Activated T-cell treated with anti-CD3 and anti-CD28 coated beads, Interleukin-2, amount 50 U/mL, for 72 hours (primary cell): ENCODE results near the gene PIK3CD. TPM values are rescaled to one million over a fixed set of nuclear protein-coding genes. Genes with fewer than 3 reads are reported as not detected.

Experiments used
- ATAC-seq, 2 donors: fragments of 150-1000 bp; cut with Tn5 transposase; replicated peaks in 1 of 2; 2 replicates each; pipeline ENCODE4 v1.10.0; 2021; ENCODE audit warnings: moderate library complexity in 2 of 2, mild to moderate bottlenecking in 1 of 2
- DNase-seq, 2 donors: peaks; one replicate each; pipeline ENCODE4 v3.0.0; 2021 to 2022; ENCODE audit warnings: mixed read lengths in 1 of 2
- H3K27ac Mint-ChIP-seq: one replicate; pipeline ENCODE4 v1.8.0; 2022; ENCODE audit warnings: mild to moderate bottlenecking, moderate library complexity, mixed read lengths
- H3K27me3 Mint-ChIP-seq: one replicate; pipeline ENCODE4 v1.8.0; 2022; ENCODE audit warnings: low read depth, mixed read lengths
- H3K36me3 Mint-ChIP-seq, 2 donors: one replicate each; pipeline ENCODE4 v1.8.0; 2022; ENCODE audit warnings: mixed read lengths in 2 of 2, mild to moderate bottlenecking in 1 of 2; ENCODE audit not compliant: insufficient read depth in 2 of 2
- H3K4me1 Mint-ChIP-seq: one replicate; pipeline ENCODE4 v1.8.0; 2022; ENCODE audit warnings: low read depth, mixed read lengths
- H3K4me3 Mint-ChIP-seq, 2 donors: one replicate each; pipeline ENCODE4 v1.8.0; 2022; ENCODE audit warnings: mild to moderate bottlenecking in 2 of 2, mixed read lengths in 2 of 2, moderate library complexity in 2 of 2
- H3K9me3 Mint-ChIP-seq, 2 donors: one replicate each; pipeline ENCODE4 v1.8.0; 2022; ENCODE audit warnings: mixed read lengths in 2 of 2
- total RNA-seq, 2 donors: library from RNA; stranded (reverse); gene quantifications; one replicate each; pipeline ENCODE4 v1.2.3, GENCODE V29; 2022

Gene PIK3CD
- total RNA-seq, 2 donors from 2014 or later: 149 to 162 TPM

- peaks cover 72% of the 10 kb centered on the region for H3K4me1 Mint-ChIP-seq
- no peaks in the 10 kb centered on the region for H3K27me3 Mint-ChIP-seq
- DNase-seq (peak; percentile 85 to 90), ATAC-seq (peak; percentile 60 to 65)
- H3K4me3 Mint-ChIP-seq: peak overlapping the region; percentile 87 to 91
- no peaks in the 10 kb centered on the region for H3K9me3 Mint-ChIP-seq
- peak overlapping the region; percentile 72 for H3K27ac Mint-ChIP-seq
- peaks cover 12 to 33% of the 10 kb centered on the region in 2 donors for H3K36me3 Mint-ChIP-seq
Measured at GRCh38 chr1:9629445-9630201, 21.9 kb upstream of the PIK3CD start.

- no peaks in the 10 kb centered on the region for H3K27me3 Mint-ChIP-seq
- peaks cover 78% of the 10 kb centered on the region for H3K4me1 Mint-ChIP-seq
- ATAC-seq (no peak), DNase-seq (peak; percentile 14 to 24)
- H3K9me3 Mint-ChIP-seq: peaks cover 1 to 2% of the 10 kb centered on the region in 2 donors
- H3K36me3 Mint-ChIP-seq: peaks cover 19 to 42% of the 10 kb centered on the region in 2 donors
- peak overlapping the region; percentile 41 for H3K27ac Mint-ChIP-seq
- peak overlapping the region; percentile 87 to 91 for H3K4me3 Mint-ChIP-seq
Measured at GRCh38 chr1:9630331-9631111, 21.0 kb upstream of the PIK3CD start.

GRCh38 chr1:9631613-9632012 lies 19.9 kb upstream of the PIK3CD start:
- peaks cover 1 to 2% of the 10 kb centered on the region in 2 donors for H3K9me3 Mint-ChIP-seq
- H3K36me3 Mint-ChIP-seq: peaks cover 19 to 46% of the 10 kb centered on the region in 2 donors
- peaks cover 75% of the 10 kb centered on the region for H3K4me1 Mint-ChIP-seq

GRCh38 chr1:9633493-9633892 lies 18.0 kb upstream of the PIK3CD start:
- Mint-ChIP-seq H3K9me3 (peaks cover 1 to 2% of the 10 kb centered on the region in 2 donors), H3K36me3 (peaks cover 19 to 58% of the 10 kb centered on the region in 2 donors), H3K27me3 (no peaks in the 10 kb centered on the region), H3K27ac (no peak overlapping the region), H3K4me1 (peaks cover 75% of the 10 kb centered on the region), H3K4me3 (peak overlapping the region; percentile 87 to 91)
- no peak for ATAC-seq
- DNase-seq: no peak

More at GRCh38 chr1:9631613-9632012, 19.9 kb upstream of the PIK3CD start:
- Mint-ChIP-seq H3K27ac (peak overlapping the region; percentile 89), H3K27me3 (no peaks in the 10 kb centered on the region), H3K4me3 (peak overlapping the region; percentile 87 to 91)
- ATAC-seq: no peak
- DNase-seq: no peak

- Mint-ChIP-seq H3K27me3 (no peaks in the 10 kb centered on the region), H3K4me3 (peak overlapping the region; percentile 87 to 91)
Measured at GRCh38 chr1:9634582-9634981, 16.9 kb upstream of the PIK3CD start.

GRCh38 chr1:9639227-9639626 lies 12.3 kb upstream of the PIK3CD start:
- Mint-ChIP-seq H3K9me3 (peaks cover 1 to 2% of the 10 kb centered on the region in 2 donors), H3K4me1 (peaks cover 87% of the 10 kb centered on the region), H3K4me3 (peak overlapping the region; percentile 60 to 66), H3K27ac (peak overlapping the region; percentile 65), H3K36me3 (peaks cover 16 to 61% of the 10 kb centered on the region in 2 donors), H3K27me3 (no peaks in the 10 kb centered on the region)
- DNase-seq (no peak), ATAC-seq (no peak)

More at GRCh38 chr1:9634582-9634981, 16.9 kb upstream of the PIK3CD start:
- Mint-ChIP-seq H3K36me3 (peaks cover 19 to 67% of the 10 kb centered on the region in 2 donors), H3K27ac (peak overlapping the region; percentile 51), H3K4me1 (peaks cover 83% of the 10 kb centered on the region), H3K9me3 (peaks cover 1 to 2% of the 10 kb centered on the region in 2 donors)
- no peak for ATAC-seq
- no peak for DNase-seq

- DNase-seq (peak; percentile 47 to 56), ATAC-seq (peak; percentile 68 to 78)
- Mint-ChIP-seq H3K9me3 (no peaks in the 10 kb centered on the region), H3K27ac (peak overlapping the region; percentile 66), H3K4me1 (peaks cover 67% of the 10 kb centered on the region), H3K27me3 (no peaks in the 10 kb centered on the region), H3K36me3 (peaks cover 6 to 32% of the 10 kb centered on the region in 2 donors), H3K4me3 (peak overlapping the region; percentile 54 to 74)
Measured at GRCh38 chr1:9643351-9644256, 7.9 kb upstream of the PIK3CD start.

- Mint-ChIP-seq H3K36me3 (peaks cover 5 to 13% of the 10 kb centered on the region in 2 donors), H3K27ac (peak overlapping the region; percentile 52), H3K4me1 (peaks cover 58% of the 10 kb centered on the region), H3K4me3 (no peak overlapping the region), H3K9me3 (no peaks in the 10 kb centered on the region), H3K27me3 (no peaks in the 10 kb centered on the region)
- ATAC-seq: no peak
- DNase-seq: no peak
Measured at GRCh38 chr1:9646037-9646436, 5.5 kb upstream of the PIK3CD start.

GRCh38 chr1:9648171-9648570 lies 3.4 kb upstream of the PIK3CD start:
- ATAC-seq (no peak), DNase-seq (no peak)
- H3K36me3 Mint-ChIP-seq: peaks cover 0 to 6% of the 10 kb centered on the region in 2 donors
- H3K27ac Mint-ChIP-seq: no peak overlapping the region
- H3K4me3 Mint-ChIP-seq: no peak overlapping the region
- H3K9me3 Mint-ChIP-seq: no peaks in the 10 kb centered on the region
- no peaks in the 10 kb centered on the region for H3K27me3 Mint-ChIP-seq
- peaks cover 47% of the 10 kb centered on the region for H3K4me1 Mint-ChIP-seq

- H3K9me3 Mint-ChIP-seq: no peaks in the 10 kb centered on the region
- peaks cover 5 to 7% of the 10 kb centered on the region in 2 donors for H3K36me3 Mint-ChIP-seq
- peak overlapping the region; percentile 1 to 99 for H3K4me3 Mint-ChIP-seq
- no peak for ATAC-seq
- H3K27me3 Mint-ChIP-seq: no peaks in the 10 kb centered on the region
- no peak for DNase-seq
- no peak overlapping the region for H3K27ac Mint-ChIP-seq
- peaks cover 47% of the 10 kb centered on the region for H3K4me1 Mint-ChIP-seq
Measured at GRCh38 chr1:9649769-9650168, 1.8 kb upstream of the PIK3CD start.

- peak overlapping the region; percentile 93 to 99 for H3K4me3 Mint-ChIP-seq
- peaks cover 5 to 8% of the 10 kb centered on the region in 2 donors for H3K36me3 Mint-ChIP-seq
- no peaks in the 10 kb centered on the region for H3K27me3 Mint-ChIP-seq
- ATAC-seq: no peak
- H3K27ac Mint-ChIP-seq: peak overlapping the region; percentile 76
- no peak for DNase-seq
- H3K4me1 Mint-ChIP-seq: peaks cover 53% of the 10 kb centered on the region
- no peaks in the 10 kb centered on the region for H3K9me3 Mint-ChIP-seq
Measured at GRCh38 chr1:9651220-9651564, 339 bp upstream of the PIK3CD start.

GRCh38 chr1:9652379-9653209 lies 1.1 kb downstream of the PIK3CD start:
- Mint-ChIP-seq H3K4me3 (peak overlapping the region; percentile 88 to 99), H3K27me3 (no peaks in the 10 kb centered on the region), H3K4me1 (peaks cover 62% of the 10 kb centered on the region), H3K9me3 (no peaks in the 10 kb centered on the region), H3K27ac (peak overlapping the region; percentile 99), H3K36me3 (peaks cover 6 to 8% of the 10 kb centered on the region in 2 donors)
- DNase-seq (peak; percentile 72 to 73), ATAC-seq (peak; percentile 14 to 20)
